ENCODE results near the gene SERTAD4.

The SERTAD4 gene

DNA sequence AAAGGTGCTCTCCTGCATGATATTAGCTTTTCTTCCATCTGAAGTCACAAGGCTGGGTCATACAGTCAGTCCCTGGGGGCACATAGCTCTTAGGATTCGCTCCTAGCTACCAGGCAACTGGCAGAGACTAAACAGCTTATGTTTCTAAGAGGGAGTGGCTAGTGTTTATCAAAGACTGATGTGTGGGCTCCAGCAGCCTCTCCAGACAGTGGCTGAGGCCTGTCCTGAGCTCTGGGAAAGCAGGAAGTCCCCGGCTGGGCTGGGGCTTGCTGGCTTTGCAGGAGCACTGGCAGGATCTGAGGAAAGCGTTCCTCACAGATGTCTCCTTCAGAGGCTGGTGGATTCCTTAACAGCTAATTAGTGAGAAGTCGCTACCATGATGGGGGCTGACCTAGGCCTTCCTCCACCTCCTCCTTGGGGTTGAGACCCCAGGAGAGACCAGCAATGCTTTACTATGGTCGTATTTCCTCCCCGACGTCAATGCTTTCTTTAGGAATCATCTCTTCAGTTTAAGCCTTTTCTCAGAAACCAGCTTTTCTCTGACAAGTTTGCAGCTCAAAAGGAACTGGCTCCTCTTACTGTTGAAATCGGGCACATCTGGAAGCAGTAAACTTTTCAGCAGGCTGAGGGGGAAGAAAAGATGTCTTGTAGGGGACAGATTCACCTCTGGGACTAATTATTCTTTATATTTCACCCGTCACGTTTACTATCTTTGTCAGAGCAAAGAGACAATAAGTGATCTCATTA lies 62.6 kb downstream of the SERTAD4 start:
- no peaks in the 10 kb centered on the region for H4K20me1 ChIP-seq (ENCODE audit: insufficient read depth, low read length)
- H3K9me2 ChIP-seq (replicated peaks; ENCODE audit: insufficient read depth, low read length) = no peaks in the 10 kb centered on the region
- no peak overlapping the region for H3K4me3 ChIP-seq (ENCODE audit: low read length)
- H2AFZ ChIP-seq (ENCODE audit: low read length) = no peak overlapping the region
- no peaks in the 10 kb centered on the region for H3K36me3 ChIP-seq (replicated peaks; ENCODE audit: insufficient read depth, low read length)
- no peak for DNase-seq
- TF ChIP-seq EZH2 (optimal IDR thresholded peaks at IDR 0.05; ENCODE audit: low read depth, low read length) = no peak
- no peak for TF ChIP-seq EZH2phosphoT487 (IDR thresholded peaks at IDR 0.05; ENCODE audit: low read length)
- TF ChIP-seq, protein P1, sequence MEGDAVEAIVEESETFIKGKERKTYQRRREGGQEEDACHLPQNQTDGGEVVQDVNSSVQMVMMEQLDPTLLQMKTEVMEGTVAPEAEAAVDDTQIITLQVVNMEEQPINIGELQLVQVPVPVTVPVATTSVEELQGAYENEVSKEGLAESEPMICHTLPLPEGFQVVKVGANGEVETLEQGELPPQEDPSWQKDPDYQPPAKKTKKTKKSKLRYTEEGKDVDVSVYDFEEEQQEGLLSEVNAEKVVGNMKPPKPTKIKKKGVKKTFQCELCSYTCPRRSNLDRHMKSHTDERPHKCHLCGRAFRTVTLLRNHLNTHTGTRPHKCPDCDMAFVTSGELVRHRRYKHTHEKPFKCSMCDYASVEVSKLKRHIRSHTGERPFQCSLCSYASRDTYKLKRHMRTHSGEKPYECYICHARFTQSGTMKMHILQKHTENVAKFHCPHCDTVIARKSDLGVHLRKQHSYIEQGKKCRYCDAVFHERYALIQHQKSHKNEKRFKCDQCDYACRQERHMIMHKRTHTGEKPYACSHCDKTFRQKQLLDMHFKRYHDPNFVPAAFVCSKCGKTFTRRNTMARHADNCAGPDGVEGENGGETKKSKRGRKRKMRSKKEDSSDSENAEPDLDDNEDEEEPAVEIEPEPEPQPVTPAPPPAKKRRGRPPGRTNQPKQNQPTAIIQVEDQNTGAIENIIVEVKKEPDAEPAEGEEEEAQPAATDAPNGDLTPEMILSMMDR (IDR thresholded peaks at IDR 0.05; ENCODE audit: low read length) = no peak
- H3K9ac ChIP-seq (ENCODE audit: low read length) = no peak overlapping the region
- H3K27me3 ChIP-seq (replicated peaks; ENCODE audit: insufficient read depth, low read length) = no peaks in the 10 kb centered on the region
- H3F3A ChIP-seq (ENCODE audit: insufficient read depth, low read length) = no peaks in the 10 kb centered on the region
- no peaks in the 10 kb centered on the region for H3K79me2 ChIP-seq (ENCODE audit: low read length)
- H3K4me1 ChIP-seq (ENCODE audit: low read length) = no peaks in the 10 kb centered on the region
- no peaks in the 10 kb centered on the region for H3K9me3 ChIP-seq (replicated peaks; ENCODE audit: insufficient read depth, low read length)
- H3K4me2 ChIP-seq (ENCODE audit: low read depth, low read length) = no peak overlapping the region
- no peak overlapping the region for H3K27ac ChIP-seq (ENCODE audit: low read length)

Data from MM.1S (cell line).